ENCODE measurements around the gene TRIM22. TPM values are rescaled to one million over a fixed set of nuclear protein-coding genes. Genes with fewer than 3 reads are reported as not detected.

Gene TRIM22
- total RNA-seq, 1 experiment from 2014 or later: 0.81 TPM

GRCh38 chr11:5738431-5738830, 48.8 kb downstream of the TRIM22 start:
- H3K27me3 ChIP-seq (ENCODE audit: insufficient read depth, low read depth): no peaks in the 10 kb centered on the region
- no peak for DNase-seq
- intact Hi-C loops (cut with micrococcal nuclease; ENCODE audit: unreplicated experiment): no loop called here
- TF ChIP-seq EZH2 (IDR thresholded peaks at IDR 0.05; ENCODE audit: low read depth): no peak
- no peak for TF ChIP-seq CTCF (conservative IDR thresholded peaks at IDR 0.05)
- H4K20me1 ChIP-seq (ENCODE audit: insufficient read depth): no peaks in the 10 kb centered on the region
- H3K27ac ChIP-seq: no peak overlapping the region
- H3K4me1 ChIP-seq (replicated peaks; ENCODE audit: insufficient read depth): no peaks in the 10 kb centered on the region
- H3K4me3 ChIP-seq: no peak overlapping the region
- no peak overlapping the region for H2AFZ ChIP-seq
- H3K79me2 ChIP-seq (ENCODE audit: low read depth): no peaks in the 10 kb centered on the region
- ChIA-PET POLR2A (ENCODE audit: unreplicated experiment) (no interaction called here), CTCF (no interaction called here)
- no peaks in the 10 kb centered on the region for H3K36me3 ChIP-seq (ENCODE audit: low read depth)
- H3K9me2 ChIP-seq (ENCODE audit: insufficient read depth): no peaks in the 10 kb centered on the region
- H3K4me2 ChIP-seq: no peak overlapping the region
- H3K9me3 ChIP-seq (ENCODE audit: insufficient read depth, low read depth): no peaks in the 10 kb centered on the region
- no peaks in the 10 kb centered on the region for H3F3A ChIP-seq (ENCODE audit: insufficient read depth, low read depth)
- BruUV-seq (replicated peaks): no TSS peak

GRCh38 chr11:5746614-5747013, 57.0 kb downstream of the TRIM22 start:
- no TSS peak for BruUV-seq (replicated peaks)

GRCh38 chr11:5749836-5750235, 60.2 kb downstream of the TRIM22 start:
- no peaks in the 10 kb centered on the region for H4K20me1 ChIP-seq (ENCODE audit: insufficient read depth)
- no peak overlapping the region for H3K4me3 ChIP-seq
- H2AFZ ChIP-seq: no peak overlapping the region
- no peak for DNase-seq
- H3K36me3 ChIP-seq (ENCODE audit: low read depth): no peaks in the 10 kb centered on the region
- no peaks in the 10 kb centered on the region for H3K9me2 ChIP-seq (ENCODE audit: insufficient read depth)
- POLR2A ChIA-PET (ENCODE audit: unreplicated experiment): no interaction called here
- no TSS peak for BruUV-seq (replicated peaks)
- no peak overlapping the region for H3K4me2 ChIP-seq
- H3K9me3 ChIP-seq (ENCODE audit: insufficient read depth, low read depth): no peaks in the 10 kb centered on the region
- no peaks in the 10 kb centered on the region for H3F3A ChIP-seq (ENCODE audit: insufficient read depth, low read depth)
- CTCF ChIA-PET: no interaction called here
- no peaks in the 10 kb centered on the region for H3K27me3 ChIP-seq (ENCODE audit: insufficient read depth, low read depth)
- intact Hi-C loops (cut with micrococcal nuclease; ENCODE audit: unreplicated experiment): no loop called here
- no peaks in the 10 kb centered on the region for H3K79me2 ChIP-seq (ENCODE audit: low read depth)
- H3K4me1 ChIP-seq (replicated peaks; ENCODE audit: insufficient read depth): no peaks in the 10 kb centered on the region
- H3K27ac ChIP-seq: no peak overlapping the region
- TF ChIP-seq CTCF (conservative IDR thresholded peaks at IDR 0.05) (no peak), EZH2 (IDR thresholded peaks at IDR 0.05; ENCODE audit: low read depth) (no peak)

More at GRCh38 chr11:5746614-5747013, 57.0 kb downstream of the TRIM22 start:
- POLR2A ChIA-PET (ENCODE audit: unreplicated experiment): no interaction called here
- Histone ChIP-seq H3K4me2 (no peak overlapping the region), H3K79me2 (ENCODE audit: low read depth) (no peaks in the 10 kb centered on the region), H3F3A (ENCODE audit: insufficient read depth, low read depth) (no peaks in the 10 kb centered on the region), H3K9me3 (ENCODE audit: insufficient read depth, low read depth) (no peaks in the 10 kb centered on the region), H3K9me2 (ENCODE audit: insufficient read depth) (no peaks in the 10 kb centered on the region), H2AFZ (no peak overlapping the region), H4K20me1 (ENCODE audit: insufficient read depth) (no peaks in the 10 kb centered on the region), H3K27ac (no peak overlapping the region), H3K4me1 (replicated peaks; ENCODE audit: insufficient read depth) (no peaks in the 10 kb centered on the region), H3K4me3 (no peak overlapping the region), H3K27me3 (ENCODE audit: insufficient read depth, low read depth) (no peaks in the 10 kb centered on the region), H3K36me3 (ENCODE audit: low read depth) (no peaks in the 10 kb centered on the region)
- no peak for DNase-seq
- CTCF ChIA-PET: no interaction called here
- intact Hi-C loops (cut with micrococcal nuclease; ENCODE audit: unreplicated experiment): no loop called here
- TF ChIP-seq EZH2 (IDR thresholded peaks at IDR 0.05; ENCODE audit: low read depth) (no peak), CTCF (conservative IDR thresholded peaks at IDR 0.05) (no peak)

Data from PC-9 (cell line).